Endothelial cell of umbilical vein (primary cell): Measurements from ENCODE around the gene ZC3H12C. TPM values are rescaled to one million over a fixed set of nuclear protein-coding genes. Genes with fewer than 3 reads are reported as not detected.

Source experiments
- BruUV-seq: library from RNA; stranded (reverse); fragments of 400-500 nt; replicated peaks from 2 replicates; lab custom pipeline; 2021; lab: Mats Ljungman, UMichigan
- CTCF ChIA-PET: fragments of 300-600, 350-600 bp; sonication (Branson Sonifier 250); formaldehyde crosslinking; loops from one replicate; lab custom pipeline; 2021; ENCODE audit warnings: antibody characterized with exemption, inconsistent platforms; lab: Charles Lee
- POLR2A ChIA-PET: fragments of 300-600, 350-600 bp; sonication (Branson Sonifier 250); formaldehyde crosslinking; loops from one replicate; lab custom pipeline; 2021; ENCODE audit warnings: antibody characterized with exemption, inconsistent platforms; lab: Charles Lee
- DNase-seq: peaks from one replicate; pipeline ENCODE4 v3.0.0-alpha.2; 2011; ENCODE audit warnings: low read depth, low spot score
- FAIRE-seq: peaks from 2 replicates; lab custom pipeline; 2011; peaks lifted over from hg19 to GRCh38; lab: Jason Lieb, UNC
- H2AFZ ChIP-seq: 2 replicates; pipeline ENCODE4 v1.6.0; 2012; ENCODE audit warnings: low read depth, low read length, control low read depth, inconsistent platforms
- H3K27ac ChIP-seq: 2 replicates; pipeline ENCODE4 v1.5.1; 2011; ENCODE audit warnings: low read depth, mild to moderate bottlenecking, control low read depth, low read length, moderate library complexity; ENCODE audit not compliant: insufficient read depth
- H3K27me3 ChIP-seq, 2 experiments: 2 replicates each; pipeline versions ENCODE4 v1.6.0 to v1.6.1; 2011; ENCODE audit warnings: low read length in 2 of 2, mixed read lengths in 1 of 2; ENCODE audit not compliant: control insufficient read depth in 2 of 2, insufficient read depth in 2 of 2
- H3K36me3 ChIP-seq, 2 experiments: 2 replicates in 1 of 2; 3 replicates in 1 of 2; pipeline ENCODE4 v1.5.1; 2011; ENCODE audit warnings: low read length in 2 of 2, mild to moderate bottlenecking in 1 of 2, moderate library complexity in 1 of 2; ENCODE audit not compliant: control insufficient read depth in 2 of 2, insufficient read depth in 2 of 2; ENCODE audit errors: extremely low read depth in 1 of 2
- H3K4me1 ChIP-seq: 3 replicates; pipeline ENCODE4 v1.5.1; 2011; ENCODE audit warnings: mild to moderate bottlenecking, low read length; ENCODE audit not compliant: control insufficient read depth, insufficient read depth; ENCODE audit errors: extremely low read depth
- H3K4me2 ChIP-seq: 2 replicates; pipeline ENCODE4 v1.6.1; 2011; ENCODE audit warnings: low read length, control low read depth, mixed read lengths; ENCODE audit not compliant: insufficient read depth
- H3K4me3 ChIP-seq, 3 experiments: fragments of 200-600 bp in 1 of 3; sonication (generic), shearing (Covaris generic) in 1 of 3; replicated peaks in 1 of 3; 2 replicates each; pipeline ENCODE4 v1.5.1; 2011 to 2016; ENCODE audit warnings: control low read depth in 3 of 3, low read length in 3 of 3, mild to moderate bottlenecking in 2 of 3, inconsistent platforms in 1 of 3, low read depth in 1 of 3, moderate library complexity in 1 of 3; ENCODE audit not compliant: insufficient read depth in 1 of 3
- H3K79me2 ChIP-seq: 2 replicates; pipeline ENCODE4 v1.6.0; 2012; ENCODE audit warnings: low read length, inconsistent platforms; ENCODE audit not compliant: control insufficient read depth, insufficient read depth
- H3K9ac ChIP-seq: replicated peaks from 2 replicates; pipeline ENCODE3; 2011; ENCODE audit warnings: low read length, control low read depth; ENCODE audit not compliant: insufficient read depth; ENCODE audit errors: extremely low read depth
- H3K9me1 ChIP-seq: replicated peaks from 3 replicates; pipeline ENCODE4 v1.6.0; 2011; ENCODE audit warnings: mild to moderate bottlenecking, low read length; ENCODE audit not compliant: control insufficient read depth, insufficient read depth; ENCODE audit errors: extremely low read depth
- H3K9me3 ChIP-seq: replicated peaks from 2 replicates; pipeline ENCODE4 v1.5.1; 2012; ENCODE audit warnings: low read length, inconsistent platforms; ENCODE audit not compliant: control insufficient read depth, insufficient read depth
- H4K20me1 ChIP-seq: replicated peaks from 2 replicates; pipeline ENCODE3; 2011; ENCODE audit warnings: mild to moderate bottlenecking, low read length; ENCODE audit not compliant: control insufficient read depth, insufficient read depth; ENCODE audit errors: extremely low read depth
- EZH2 ChIP-seq: IDR thresholded peaks from 2 replicates; pipeline ENCODE4 v1.6.1; 2012; ENCODE audit warnings: borderline replicate concordance, low read depth, mild to moderate bottlenecking, moderate library complexity, low read length, inconsistent platforms; ENCODE audit not compliant: severe bottlenecking
- FOS ChIP-seq: IDR thresholded peaks from 2 replicates; pipeline ENCODE4 v1.6.1; 2011; ENCODE audit warnings: mild to moderate bottlenecking, low read length, moderate library complexity, borderline replicate concordance; ENCODE audit not compliant: insufficient read depth
- GATA2 ChIP-seq: IDR thresholded peaks from 2 replicates; pipeline ENCODE4 v1.7.0; 2011; ENCODE audit warnings: low read depth, mild to moderate bottlenecking, moderate library complexity, mixed read lengths, low read length; ENCODE audit not compliant: insufficient read length, insufficient read depth
- JUN ChIP-seq: IDR thresholded peaks from 2 replicates; pipeline ENCODE4 v1.6.1; 2011; ENCODE audit warnings: borderline replicate concordance, low read depth; ENCODE audit not compliant: insufficient read length, insufficient read depth
- MYC ChIP-seq: IDR thresholded peaks from one replicate; pipeline ENCODE4 v1.6.1; 2011; ENCODE audit warnings: mild to moderate bottlenecking, low read depth, low read length
- POLR2A ChIP-seq: IDR thresholded peaks from 2 replicates; pipeline ENCODE4 v1.6.1; 2012; ENCODE audit warnings: low read depth, mild to moderate bottlenecking, control low read depth, low read length
- POLR2AphosphoS5 ChIP-seq: IDR thresholded peaks from 2 replicates; pipeline ENCODE4 v1.6.1; 2012; ENCODE audit warnings: low read depth, mild to moderate bottlenecking, control low read depth, low read length, moderate library complexity; ENCODE audit not compliant: insufficient read depth
- dilution Hi-C: fragments of 300-500 bp; cut with MboI; formaldehyde crosslinking; loops from one replicate; pipeline ENCODE4 v1.15.0; 2019; ENCODE audit warnings: low sequenced_read_pairs; ENCODE audit not compliant: extremely low pct_ligation_motif_present
- intact Hi-C: fragments of 100-400 bp; cut with micrococcal nuclease; formaldehyde crosslinking; loops from one replicate; pipeline ENCODE4 v1.10.0; 2022
- polyA plus RNA-seq, 4 experiments: library from polyadenylated mRNA; depleted of rRNA in 3 of 4; stranded (reverse) in 3 of 4; unstranded in 1 of 4; fragments of >200 nt; gene quantifications; 2 replicates each; pipeline versions ENCODE4 v1.2.1 to v1.2.3, GENCODE V29; 2011 to 2012; ENCODE audit warnings: missing spikeins in 1 of 4
- total RNA-seq: library from RNA; stranded (reverse); gene quantifications from 2 replicates; pipeline ENCODE4 v1.2.3, GENCODE V29; 2021
- TF ChIP-seq, protein P1 (sequence below): IDR thresholded peaks from 2 replicates; pipeline ENCODE4 v1.6.1; 2011; ENCODE audit not compliant: insufficient read depth, insufficient read length
- TF ChIP-seq, protein P2 (sequence below), 2 donors: IDR thresholded peaks; 1 replicate in 1 of 2; 2 replicates in 1 of 2; pipeline ENCODE4 v1.5.1; 2011; ENCODE audit warnings: low read length in 2 of 2, mild to moderate bottlenecking in 2 of 2, moderate library complexity in 2 of 2, control low read depth in 1 of 2, inconsistent platforms in 1 of 2, low read depth in 1 of 2; ENCODE audit not compliant: insufficient read depth in 1 of 2; ENCODE audit errors: extremely low read depth in 1 of 2

ZC3H12C gene
- total and polyA plus RNA-seq, 2 donors (not counting 3 experiments of a cell fraction or from before 2014, with no cell fraction given): 5.5 to 14.7 TPM

DNA sequence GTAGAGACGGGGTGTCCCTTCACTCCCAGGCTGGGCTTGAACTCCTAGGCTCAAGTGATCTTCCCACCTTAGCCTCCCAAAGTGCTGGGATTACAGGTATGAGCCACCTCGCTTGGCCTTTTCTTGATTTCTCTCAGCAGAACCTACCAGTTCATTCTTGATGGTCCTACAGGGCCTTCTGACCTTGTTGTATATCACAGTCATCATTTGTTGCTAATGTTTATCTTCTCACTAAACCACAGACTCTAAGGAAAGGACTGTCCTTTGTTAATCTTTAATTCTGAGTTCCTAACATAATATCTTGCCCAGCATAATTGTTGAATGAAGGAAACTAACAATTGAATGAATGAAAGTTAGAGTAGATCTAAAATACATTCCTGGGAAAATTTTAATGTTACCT is 22.0 kb upstream of the ZC3H12C start:
- Histone ChIP-seq H3K9me3 (no peaks in the 10 kb centered on the region), H3K36me3 (no peaks in the 10 kb centered on the region), H3K9me1 (no peaks in the 10 kb centered on the region), H3K27me3 (no peaks in the 10 kb centered on the region), H3K9ac (no peak overlapping the region), H3K4me1 (peaks cover 24% of the 10 kb centered on the region), H4K20me1 (no peaks in the 10 kb centered on the region), H3K27ac (no peak overlapping the region), H3K79me2 (no peaks in the 10 kb centered on the region), H3K4me3 (no peak overlapping the region), H2AFZ (no peak overlapping the region), H3K4me2 (no peak overlapping the region)
- POLR2A ChIA-PET: no interaction called here
- FAIRE-seq (no peak), DNase-seq (no peak)
- CTCF ChIA-PET: no interaction called here
- BruUV-seq: no TSS peak
- dilution Hi-C loops (no loop called here), intact Hi-C loops (no loop called here)
- TF ChIP-seq, protein P1, sequence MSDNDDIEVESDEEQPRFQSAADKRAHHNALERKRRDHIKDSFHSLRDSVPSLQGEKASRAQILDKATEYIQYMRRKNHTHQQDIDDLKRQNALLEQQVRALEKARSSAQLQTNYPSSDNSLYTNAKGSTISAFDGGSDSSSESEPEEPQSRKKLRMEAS: no peak
- TF ChIP-seq POLR2A (no peak), FOS (no peak), POLR2AphosphoS5 (no peak), MYC (no peak), GATA2 (no peak), JUN (no peak), EZH2 (no peak)
- TF ChIP-seq, protein P2, sequence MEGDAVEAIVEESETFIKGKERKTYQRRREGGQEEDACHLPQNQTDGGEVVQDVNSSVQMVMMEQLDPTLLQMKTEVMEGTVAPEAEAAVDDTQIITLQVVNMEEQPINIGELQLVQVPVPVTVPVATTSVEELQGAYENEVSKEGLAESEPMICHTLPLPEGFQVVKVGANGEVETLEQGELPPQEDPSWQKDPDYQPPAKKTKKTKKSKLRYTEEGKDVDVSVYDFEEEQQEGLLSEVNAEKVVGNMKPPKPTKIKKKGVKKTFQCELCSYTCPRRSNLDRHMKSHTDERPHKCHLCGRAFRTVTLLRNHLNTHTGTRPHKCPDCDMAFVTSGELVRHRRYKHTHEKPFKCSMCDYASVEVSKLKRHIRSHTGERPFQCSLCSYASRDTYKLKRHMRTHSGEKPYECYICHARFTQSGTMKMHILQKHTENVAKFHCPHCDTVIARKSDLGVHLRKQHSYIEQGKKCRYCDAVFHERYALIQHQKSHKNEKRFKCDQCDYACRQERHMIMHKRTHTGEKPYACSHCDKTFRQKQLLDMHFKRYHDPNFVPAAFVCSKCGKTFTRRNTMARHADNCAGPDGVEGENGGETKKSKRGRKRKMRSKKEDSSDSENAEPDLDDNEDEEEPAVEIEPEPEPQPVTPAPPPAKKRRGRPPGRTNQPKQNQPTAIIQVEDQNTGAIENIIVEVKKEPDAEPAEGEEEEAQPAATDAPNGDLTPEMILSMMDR (IDR thresholded peaks at IDR 0.05; ENCODE audit: extremely low read depth in 1 of 2, insufficient read depth in 1 of 2, low read depth in 1 of 2, low read length in 2 of 2): no peak
